Motor neuron (in vitro differentiated cells): ENCODE measurements around the gene IGSF8. TPM values are rescaled to one million over a fixed set of nuclear protein-coding genes. Genes with fewer than 3 reads are reported as not detected.
"Not testable (repeated sequence)": the region's sequence is repeated elsewhere in the genome, so short reads cannot be mapped to it uniquely, and the experiment has no call there.

Source experiments
- ATAC-seq, 8 experiments: fragments of 200-7000 bp; cut with Tn5 transposase; replicated peaks in 6 of 8; 2 replicates each; pipeline ENCODE4 v1.8.0; 2021; ENCODE audit warnings: mild to moderate bottlenecking in 8 of 8, moderate library complexity in 8 of 8
- H3K27ac ChIP-seq, 2 donors: fragments of 250-450 bp; sonication (Bioruptor Pico); 2 replicates each; pipeline ENCODE4 v1.9.0; 2021; ENCODE audit warnings: antibody characterized with exemption in 2 of 2, mild to moderate bottlenecking in 2 of 2, moderate library complexity in 1 of 2
- H3K4me1 ChIP-seq, 2 donors: fragments of 250-450 bp; sonication (Bioruptor Pico); replicated peaks in 1 of 2; 2 replicates each; pipeline ENCODE4 v1.6.1; 2021; ENCODE audit warnings: antibody characterized with exemption in 2 of 2, mild to moderate bottlenecking in 2 of 2, moderate library complexity in 1 of 2
- H3K4me3 ChIP-seq, 5 donors: fragments of 250-450 bp; sonication (Bioruptor Pico); 2 replicates each; pipeline ENCODE4 v1.9.0; 2021; ENCODE audit warnings: antibody characterized with exemption in 5 of 5, mild to moderate bottlenecking in 5 of 5, moderate library complexity in 4 of 5
- WGBS, 10 experiments: fragments of 450-650 bp; shearing (Covaris generic); methylation state at CpG; one replicate each; pipeline ENCODE4 v1.0.0; 2022; 5-methylcytosine and 5-hydroxymethylcytosine counted together
- in situ Hi-C, 9 experiments: fragments of 400-800 bp; cut with MboI; loops; one replicate each; pipeline ENCODE4 v1.15.0; 2021; ENCODE audit warnings: low sequenced_read_pairs in 9 of 9, low pct_unique_long_range_greater_than_20kb in 2 of 9; ENCODE audit not compliant: unreplicated experiment in 9 of 9
- total RNA-seq, 8 experiments: library from RNA; unstranded; fragments of 300-600 nt; gene quantifications; 2 replicates each; pipeline versions ENCODE4 v1.2.3 to v1.2.4, GENCODE V29; 2022

IGSF8 gene
- total RNA-seq, 8 experiments from 2014 or later, result 18.6 to 47.4 (median 39.4) TPM

DNA sequence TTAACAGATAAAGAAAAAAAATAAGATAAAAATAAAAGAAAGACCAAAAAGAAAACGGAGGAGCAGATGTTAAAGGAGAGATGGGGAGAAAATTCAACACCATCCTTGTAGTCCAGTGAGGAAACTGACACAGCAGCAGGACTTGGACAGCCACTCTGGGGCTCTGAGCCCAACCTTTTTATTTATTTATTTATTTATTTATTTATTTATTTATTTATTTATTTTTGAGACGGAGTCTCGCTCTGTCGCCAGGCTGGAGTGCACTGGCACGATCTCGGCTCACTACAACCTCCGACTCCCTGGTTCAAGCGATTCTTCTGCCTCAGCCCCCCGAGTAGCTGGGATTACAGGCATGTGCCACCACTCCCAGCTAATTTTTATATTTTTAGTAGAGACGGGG, 13.0 kb upstream of the IGSF8 start:
- peaks cover 8 to 28% of the 10 kb centered on the region in 2 donors for H3K4me1 ChIP-seq
- WGBS, 10 experiments, result 80 to 100% (median 95%) methylated on average over 3 to 10 of the region's 10 CpGs; no CpG with 5 or more reads in 1 of the 10 experiments
- ATAC-seq, H3K27ac ChIP-seq, H3K4me3 ChIP-seq: not testable (repeated sequence)
- in situ Hi-C loops, result loop anchor here in 1 of 9 experiments (25.0 kb wide), 1 partner anchor 276 kb away; no protein-coding TSS in a partner anchor

DNA sequence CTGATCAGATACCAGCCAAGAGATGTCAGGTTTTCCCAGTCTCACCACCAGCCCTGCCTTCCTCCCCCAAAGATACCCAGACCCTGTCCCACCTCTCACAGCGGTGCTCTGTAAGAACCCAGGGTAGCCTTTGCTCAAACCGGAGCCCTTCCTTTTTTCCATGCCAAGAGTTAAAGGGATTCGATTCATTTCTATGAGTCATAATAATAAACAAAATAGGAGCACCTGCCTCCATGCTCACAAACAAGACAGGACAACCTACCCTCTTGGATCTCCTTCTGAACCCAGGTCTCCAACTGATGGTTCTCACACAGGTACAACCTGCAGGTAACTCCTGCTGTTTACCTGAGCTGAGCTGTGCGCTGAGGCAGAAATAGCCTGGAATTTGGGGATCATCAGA, 11.3 kb upstream of the IGSF8 start:
- Histone ChIP-seq H3K27ac (no peak overlapping the region), H3K4me3 (no peak overlapping the region), H3K4me1 (peaks cover 6 to 16% of the 10 kb centered on the region in 2 donors)
- ATAC-seq, result no peak
- in situ Hi-C loops, result loop anchor here in 1 of 9 experiments (25.0 kb wide), 1 partner anchor 278 kb away; no protein-coding TSS in a partner anchor
- whole genome bisulfite sequencing, 10 experiments, result 50 to 75% (median 63%) methylated on average over 2 to 4 of the region's 4 CpGs; no CpG with 5 or more reads in 3 of the 10 experiments

GRCh38 chr1:160108888-160109662, 10.7 kb upstream of the IGSF8 start:
- Histone ChIP-seq H3K27ac (no peak overlapping the region), H3K4me1 (peaks cover 9 to 22% of the 10 kb centered on the region in 2 donors), H3K4me3 (no peak overlapping the region)
- WGBS, 10 experiments, result 0 to 100% (median 41%) methylated on average over 1 to 3 of the region's 6 CpGs; no CpG with 5 or more reads in 2 of the 10 experiments
- peak in 4 of 8 experiments; percentile 29 to 73 (median 60) for ATAC-seq
- in situ Hi-C loops, result loop anchor here in 1 of 9 experiments (25.0 kb wide), 1 partner anchor 278 kb away; no protein-coding TSS in a partner anchor

- 75 to 100% (median 100%) methylated on average over 1 of the region's 1 CpG; no CpG with 5 or more reads in 6 of the 10 experiments for WGBS, 10 experiments
- no peak for ATAC-seq
- peaks cover 25 to 33% of the 10 kb centered on the region in 2 donors for H3K4me1 ChIP-seq
- in situ Hi-C loops, result loop anchor here in 1 of 9 experiments (25.0 kb wide), 1 partner anchor 280 kb away; no protein-coding TSS in a partner anchor
- H3K27ac ChIP-seq, result no peak overlapping the region
- no peak overlapping the region for H3K4me3 ChIP-seq
Observed at GRCh38 chr1:160107512-160107911, 9.1 kb upstream of the IGSF8 start.

DNA sequence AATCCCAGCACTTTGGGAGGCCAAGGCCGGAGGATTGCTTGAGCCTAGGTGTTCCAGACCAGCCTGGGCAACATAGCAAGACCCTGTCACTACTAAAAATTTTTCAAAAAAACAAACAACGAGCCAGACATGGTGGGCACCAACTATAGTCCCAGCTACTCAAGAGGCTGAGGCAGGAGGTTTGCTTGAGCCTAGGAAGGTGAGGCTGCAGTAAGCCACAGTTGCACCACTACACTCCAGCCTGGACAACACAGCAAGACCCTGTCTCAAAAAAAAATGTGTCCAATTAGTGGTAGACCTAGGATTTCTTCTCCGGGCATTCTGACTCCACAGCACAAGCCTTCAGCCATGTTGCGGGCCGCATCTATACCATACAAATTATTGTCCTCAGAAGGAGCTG, 6.7 kb upstream of the IGSF8 start:
- no peak for ATAC-seq
- 60 to 100% (median 100%) methylated on average over 1 to 5 of the region's 5 CpGs; no CpG with 5 or more reads in 3 of the 10 experiments for WGBS, 10 experiments
- no peak overlapping the region for H3K4me3 ChIP-seq
- H3K27ac ChIP-seq, result no peak overlapping the region
- in situ Hi-C loops, result loop anchor here in 1 of 9 experiments (25.0 kb wide), 1 partner anchor 282 kb away; no protein-coding TSS in a partner anchor
- H3K4me1 ChIP-seq, result peaks cover 34 to 41% of the 10 kb centered on the region in 2 donors

DNA sequence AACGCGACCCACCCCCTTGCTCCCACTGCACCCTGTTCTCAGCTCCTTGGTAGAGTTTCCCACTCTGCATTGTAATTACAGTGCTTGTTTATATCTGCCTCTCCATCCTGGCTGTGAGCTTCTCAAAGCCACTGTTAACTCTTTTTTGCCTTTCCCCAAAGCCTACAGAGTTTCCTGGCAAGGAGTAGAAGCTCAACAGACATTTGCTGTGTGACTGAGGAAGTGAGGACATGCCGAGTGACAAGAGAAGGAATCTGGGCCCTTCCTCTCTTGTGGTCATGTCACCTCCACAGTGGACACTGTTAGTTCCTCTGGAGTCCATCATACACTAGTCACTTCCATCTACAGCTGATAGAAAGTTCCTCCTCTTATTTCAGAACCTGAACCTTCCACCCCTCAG, 6.1 kb upstream of the IGSF8 start:
- no peak for ATAC-seq
- peaks cover 34 to 39% of the 10 kb centered on the region in 2 donors for H3K4me1 ChIP-seq
- in situ Hi-C loops, result loop anchor here in 1 of 9 experiments (25.0 kb wide), 1 partner anchor 283 kb away; no protein-coding TSS in a partner anchor
- H3K27ac ChIP-seq, result no peak overlapping the region
- no peak overlapping the region for H3K4me3 ChIP-seq
- whole genome bisulfite sequencing, 10 experiments, result 58 to 94% (median 68%) methylated on average over 1 to 3 of the region's 3 CpGs; no CpG with 5 or more reads in 5 of the 10 experiments

- Histone ChIP-seq H3K4me3 (no peak overlapping the region), H3K27ac (no peak overlapping the region), H3K4me1 (peaks cover 34 to 40% of the 10 kb centered on the region in 2 donors)
- WGBS, 10 experiments, result 41 to 92% (median 53%) methylated on average over 1 to 5 of the region's 6 CpGs; no CpG with 5 or more reads in 3 of the 10 experiments
- peak in 3 of 8 experiments; percentile 7 to 21 (median 11) for ATAC-seq
- in situ Hi-C loops, result loop anchor here in 1 of 9 experiments (25.0 kb wide), 1 partner anchor 283 kb away; no protein-coding TSS in a partner anchor
Observed at GRCh38 chr1:160103658-160104408, 5.4 kb upstream of the IGSF8 start.

DNA sequence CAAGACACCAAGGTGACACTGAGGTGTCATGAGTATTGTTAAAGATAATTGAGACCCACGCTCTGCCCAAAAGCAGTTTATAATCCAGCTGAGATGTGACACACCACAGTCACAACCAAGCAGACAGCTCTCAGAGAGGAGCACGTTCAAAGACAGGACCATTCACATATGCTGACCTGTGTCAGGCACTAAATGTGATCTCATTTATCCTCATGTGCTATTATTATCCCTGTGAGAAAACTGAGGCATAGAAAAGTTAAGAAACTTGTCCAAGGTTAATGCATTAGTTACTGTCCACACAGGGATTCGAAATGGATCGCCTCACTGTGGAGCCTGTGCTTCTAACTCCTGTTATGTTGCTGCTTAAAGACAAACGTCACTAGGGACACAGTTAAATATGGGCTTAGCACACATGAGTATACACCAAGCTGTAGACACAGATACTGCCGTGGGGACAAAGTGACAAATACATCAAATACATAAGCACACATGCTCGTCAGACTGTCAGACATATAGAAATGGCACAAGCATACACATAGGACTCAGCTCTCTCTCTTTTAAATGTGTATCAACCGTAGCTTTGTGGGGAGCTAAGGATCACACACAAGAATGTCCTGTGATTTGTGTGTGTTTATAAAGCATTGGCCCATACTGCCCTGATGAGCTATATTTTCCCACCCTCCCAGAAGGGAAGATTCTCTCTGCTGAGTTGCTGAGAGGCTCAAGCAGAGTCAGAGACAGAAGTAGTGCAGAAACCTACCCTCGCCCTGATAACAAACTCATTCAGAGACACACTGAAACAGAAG, 3.5 kb upstream of the IGSF8 start:
- Histone ChIP-seq H3K4me3 (no peak overlapping the region), H3K27ac (peak overlapping the region in 1 of 2 donors; percentile 16), H3K4me1 (peaks cover 43 to 49% of the 10 kb centered on the region in 2 donors)
- ATAC-seq, result peak in 1 of 8 experiments; percentile 14
- in situ Hi-C loops, result loop anchor here in 1 of 9 experiments (25.0 kb wide), 1 partner anchor 285 kb away; no protein-coding TSS in a partner anchor
- 25 to 92% (median 80%) methylated on average over 3 to 9 of the region's 9 CpGs; no CpG with 5 or more reads in 2 of the 10 experiments for WGBS, 10 experiments

- ATAC-seq, result peak; percentile 27 to 64 (median 51)
- H3K27ac ChIP-seq, result peak overlapping the region in 1 of 2 donors; percentile 4
- H3K4me1 ChIP-seq, result peaks cover 48 to 55% of the 10 kb centered on the region in 2 donors
- 0 to 65% (median 22%) methylated on average over 1 to 9 of the region's 13 CpGs; no CpG with 5 or more reads in 4 of the 10 experiments for WGBS, 10 experiments
- H3K4me3 ChIP-seq, result no peak overlapping the region
- in situ Hi-C loops, result loop anchor here in 1 of 9 experiments (25.0 kb wide), 1 partner anchor 286 kb away; no protein-coding TSS in a partner anchor
Observed at GRCh38 chr1:160101037-160101716, 2.8 kb upstream of the IGSF8 start.

DNA sequence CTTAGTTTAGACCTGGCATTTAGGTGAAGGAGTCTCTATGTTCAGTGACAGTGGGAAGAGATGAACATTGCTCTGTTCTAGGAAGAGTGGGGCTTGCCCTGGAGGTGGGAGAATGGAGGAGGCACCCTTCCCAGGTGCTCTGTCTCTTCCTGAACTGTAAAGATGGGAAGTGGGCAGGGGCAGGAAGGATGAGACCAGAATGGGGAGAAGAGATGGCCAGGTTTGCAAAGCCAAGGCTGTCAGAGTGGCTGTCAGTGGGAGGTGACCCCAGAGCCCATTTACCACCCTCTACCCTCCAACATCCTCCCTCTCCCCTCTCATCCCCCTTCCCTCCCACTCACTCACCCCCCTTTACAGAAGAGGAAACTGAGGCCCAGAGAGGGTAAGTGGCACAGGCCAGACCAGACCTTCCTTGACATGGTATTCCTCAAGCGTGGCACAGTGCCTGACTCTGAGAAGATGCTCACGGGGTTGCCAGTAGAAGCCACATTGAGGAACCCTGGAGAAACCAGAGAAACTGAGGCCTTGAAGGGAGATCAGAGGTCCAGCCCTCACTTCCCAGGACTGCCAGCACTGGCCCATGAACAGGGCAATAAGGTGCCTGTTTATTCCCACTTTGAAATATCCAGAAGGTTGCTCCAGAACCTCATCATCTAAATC, 1.4 kb upstream of the IGSF8 start:
- no peak overlapping the region for H3K27ac ChIP-seq
- no peak for ATAC-seq
- no peak overlapping the region for H3K4me3 ChIP-seq
- WGBS, 10 experiments, result 84 to 100% (median 92%) methylated on average over 2 of the region's 2 CpGs; no CpG with 5 or more reads in 7 of the 10 experiments
- in situ Hi-C loops, result loop anchor here in 4 of 9 experiments (25.0 kb wide), 4 partner anchors 112 to 287 kb away; partner anchors contain the start of genes IGSF9 (in 2 of the 4), TAGLN2 (in 2 of the 4), NHLH1 (in 1 of the 4) and PEA15 (in 1 of the 4)
- H3K4me1 ChIP-seq, result peaks cover 59 to 65% of the 10 kb centered on the region in 2 donors
